GM12865 (cell line): ENCODE data around the gene PALM.

Experiments used
- DNase-seq: peaks from one replicate; pipeline ENCODE4 v3.0.0; 2010; ENCODE audit warnings: low read depth
- H3K4me3 ChIP-seq: 2 replicates; pipeline ENCODE4 v1.5.1; 2011; ENCODE audit warnings: mild to moderate bottlenecking, low read depth, low read length, control low read depth
- CTCF ChIP-seq: IDR thresholded peaks from 2 replicates; pipeline ENCODE4 v1.5.1; 2011; ENCODE audit warnings: low read length, control low read depth, low read depth, inconsistent platforms; ENCODE audit not compliant: insufficient read depth; ENCODE audit errors: missing control alignments

PALM gene

GRCh38 chr19:676339-677105 is 32.2 kb upstream of the PALM start, which contains the start of gene FSTL3:
TSS of gene FSTL3 (plus strand) at chr19:676392. CDS start at chr19:676424, 32 bp downstream.
- no peak for TF ChIP-seq CTCF
- no peak for DNase-seq
- no peak within 1 kb of the TSS for H3K4me3 ChIP-seq

DNA sequence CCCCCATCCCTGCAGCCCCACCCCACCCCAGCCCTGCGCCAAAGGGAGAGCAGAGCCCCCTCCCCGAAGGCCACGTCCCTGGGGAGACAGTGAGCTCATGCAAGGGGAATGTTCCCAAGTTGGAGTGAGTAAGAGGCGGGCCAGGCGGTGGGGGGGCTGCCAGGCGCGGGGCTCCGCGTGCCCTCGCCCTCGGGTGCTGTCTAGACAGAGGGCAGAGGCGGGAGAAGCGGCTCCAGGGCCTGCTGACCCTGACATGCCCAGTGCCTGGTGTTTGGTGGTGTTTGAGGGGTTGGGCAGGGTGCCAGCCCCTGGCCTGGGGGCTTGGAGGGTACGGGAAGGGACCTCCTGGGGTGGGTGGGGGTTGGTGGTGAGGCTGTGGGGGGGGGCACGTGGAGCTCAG is 31.5 kb upstream of the PALM start:
- no peak overlapping the region for H3K4me3 ChIP-seq
- TF ChIP-seq CTCF = no peak
- DNase-seq = no peak

GRCh38 chr19:677601-678436 is 30.9 kb upstream of the PALM start:
- H3K4me3 ChIP-seq = no peak overlapping the region
- no peak for TF ChIP-seq CTCF
- no peak for DNase-seq

- H3K4me3 ChIP-seq = peak overlapping the region; percentile 49
- no peak for DNase-seq
Measured at GRCh38 chr19:678791-679388, 29.8 kb upstream of the PALM start.

GRCh38 chr19:679418-680286 is 29.1 kb upstream of the PALM start:
- peak; percentile 55 for DNase-seq
- no peak for TF ChIP-seq CTCF
- peak overlapping the region; percentile 49 for H3K4me3 ChIP-seq

More at GRCh38 chr19:678791-679388, 29.8 kb upstream of the PALM start:
- TF ChIP-seq CTCF = no peak
